Activated CD4-positive, alpha-beta T cell treated with anti-CD3 and anti-CD28 coated beads, Interleukin-2, amount 50 U/mL, for 4 hours (primary cell): Measurements from ENCODE around the gene BCR.

Source experiments
- DNase-seq, 2 experiments: peaks; one replicate each; pipeline ENCODE4 v3.0.0-alpha.2; 2020

The BCR gene

DNA sequence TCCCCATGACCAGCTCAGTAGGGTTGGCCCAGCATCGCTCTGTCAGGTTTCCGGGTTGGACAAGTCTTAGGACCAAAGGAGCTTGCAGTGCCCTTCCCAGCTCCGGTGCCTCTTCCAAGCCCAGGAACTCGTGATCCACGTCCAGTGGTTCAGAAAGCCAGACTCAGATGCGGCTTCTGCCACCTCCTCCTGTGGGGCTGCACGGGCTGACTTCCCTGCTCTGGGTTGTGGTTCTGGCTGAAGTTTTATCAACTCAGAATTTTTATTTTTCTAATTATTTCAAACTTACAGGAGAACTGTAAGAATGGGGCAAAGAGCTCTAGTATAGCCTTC is 85.0 kb downstream of the BCR start:
- no peak for DNase-seq

DNA sequence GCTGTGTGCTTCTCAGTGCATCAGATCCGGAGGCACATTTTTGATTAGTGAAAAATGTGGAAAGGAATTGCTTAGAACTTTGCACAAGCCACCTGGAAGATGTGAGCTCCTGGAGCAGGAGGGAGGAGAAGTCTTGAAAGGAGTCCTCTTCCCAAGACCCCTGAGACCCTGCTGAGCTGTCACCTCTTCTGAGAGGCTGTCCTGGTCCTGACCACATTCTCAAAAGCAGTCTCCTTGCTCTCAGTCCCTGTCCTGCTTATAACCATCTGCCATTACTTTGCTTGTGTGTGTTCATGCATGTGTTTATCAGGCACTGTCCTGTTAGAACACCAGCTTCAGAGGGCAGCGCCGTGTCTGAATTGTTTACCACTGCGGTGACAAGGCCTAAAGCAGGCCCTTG is 86.5 kb downstream of the BCR start:
- DNase-seq, result no peak

DNA sequence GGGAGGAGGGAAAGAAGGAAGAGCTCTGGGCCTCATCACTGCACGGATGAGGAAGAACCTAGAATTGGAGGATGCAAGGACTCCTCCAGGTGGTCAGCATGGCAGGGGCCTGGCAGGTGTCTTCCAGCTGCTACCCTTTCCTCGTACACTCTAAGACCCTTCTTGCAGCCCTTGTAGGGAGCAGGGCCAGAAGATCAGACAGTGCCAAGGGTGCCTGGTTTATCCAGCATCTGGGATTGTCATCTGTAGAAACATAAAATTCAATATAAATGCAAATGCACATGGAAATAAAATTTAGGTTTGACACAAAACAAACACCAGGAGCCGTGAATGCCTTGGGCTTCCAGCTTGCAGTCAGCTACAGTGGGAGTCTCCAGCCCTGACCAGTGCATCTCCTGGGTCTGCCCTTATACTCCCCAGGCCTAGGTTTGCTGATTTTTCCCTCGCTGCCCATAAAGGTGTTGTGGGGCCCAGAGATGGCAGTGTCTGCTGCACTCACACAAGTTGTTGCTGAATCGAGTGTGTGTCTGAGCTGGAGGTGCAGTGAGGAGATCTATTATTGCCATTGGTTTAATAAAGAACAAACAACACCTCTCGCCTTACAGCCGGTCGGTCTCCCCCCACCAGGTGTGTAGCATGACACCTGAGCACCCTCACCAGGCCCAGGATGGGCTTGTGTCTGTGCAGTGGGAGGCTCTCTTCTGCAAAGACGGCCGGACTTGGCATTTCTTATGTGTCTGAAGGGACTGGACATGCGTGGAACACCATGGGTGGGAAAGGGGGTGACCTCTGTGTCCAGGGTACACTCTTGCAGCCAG is 87.1 kb downstream of the BCR start:
- no peak for DNase-seq

DNA sequence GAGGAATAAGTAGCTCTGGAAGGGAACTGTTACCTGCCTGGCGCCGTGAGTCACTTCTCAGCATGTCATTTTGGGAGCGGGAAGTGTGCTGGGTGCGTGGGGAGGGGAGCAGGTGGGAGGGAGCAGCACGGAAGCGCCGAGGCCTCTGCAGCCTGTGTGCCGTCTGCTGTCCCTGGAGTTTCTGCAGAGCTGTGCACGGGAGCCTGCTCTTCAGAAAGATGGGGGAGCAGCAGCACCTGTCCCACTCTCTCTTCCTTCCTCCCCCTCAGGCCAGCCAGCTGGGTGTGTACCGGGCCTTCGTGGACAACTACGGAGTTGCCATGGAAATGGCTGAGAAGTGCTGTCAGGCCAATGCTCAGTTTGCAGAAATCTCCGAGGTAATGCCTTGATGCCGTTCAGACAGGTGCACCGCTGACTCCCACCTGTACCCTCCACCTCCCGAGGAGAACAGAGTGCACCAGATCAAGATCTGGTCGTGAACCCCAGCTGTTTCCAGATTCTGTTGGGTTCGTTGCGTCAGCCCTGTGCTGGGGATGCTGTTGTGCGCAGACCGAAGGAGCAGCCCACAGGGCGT is 87.9 kb downstream of the BCR start:
- DNase-seq, result no peak

DNA sequence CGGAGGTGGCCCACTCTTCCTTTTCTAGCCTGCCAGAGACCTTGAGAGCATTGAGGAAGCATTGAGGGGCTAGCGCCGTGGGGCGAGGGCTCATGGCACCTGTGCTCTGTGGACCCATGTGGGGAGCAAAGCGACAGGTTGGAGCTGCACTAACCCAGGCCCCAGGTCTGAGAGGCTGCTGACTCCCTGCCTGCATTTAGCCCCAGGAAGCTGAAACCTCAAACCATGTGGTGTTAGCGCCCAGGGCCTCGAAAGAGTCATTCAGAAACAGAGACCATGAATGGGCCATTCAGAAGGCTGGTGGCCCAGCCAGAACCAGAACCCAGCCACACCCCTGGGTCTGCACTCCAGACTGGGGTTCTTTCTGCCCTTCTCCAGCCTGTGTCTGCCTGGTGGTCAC is 88.6 kb downstream of the BCR start:
- no peak for DNase-seq

DNA sequence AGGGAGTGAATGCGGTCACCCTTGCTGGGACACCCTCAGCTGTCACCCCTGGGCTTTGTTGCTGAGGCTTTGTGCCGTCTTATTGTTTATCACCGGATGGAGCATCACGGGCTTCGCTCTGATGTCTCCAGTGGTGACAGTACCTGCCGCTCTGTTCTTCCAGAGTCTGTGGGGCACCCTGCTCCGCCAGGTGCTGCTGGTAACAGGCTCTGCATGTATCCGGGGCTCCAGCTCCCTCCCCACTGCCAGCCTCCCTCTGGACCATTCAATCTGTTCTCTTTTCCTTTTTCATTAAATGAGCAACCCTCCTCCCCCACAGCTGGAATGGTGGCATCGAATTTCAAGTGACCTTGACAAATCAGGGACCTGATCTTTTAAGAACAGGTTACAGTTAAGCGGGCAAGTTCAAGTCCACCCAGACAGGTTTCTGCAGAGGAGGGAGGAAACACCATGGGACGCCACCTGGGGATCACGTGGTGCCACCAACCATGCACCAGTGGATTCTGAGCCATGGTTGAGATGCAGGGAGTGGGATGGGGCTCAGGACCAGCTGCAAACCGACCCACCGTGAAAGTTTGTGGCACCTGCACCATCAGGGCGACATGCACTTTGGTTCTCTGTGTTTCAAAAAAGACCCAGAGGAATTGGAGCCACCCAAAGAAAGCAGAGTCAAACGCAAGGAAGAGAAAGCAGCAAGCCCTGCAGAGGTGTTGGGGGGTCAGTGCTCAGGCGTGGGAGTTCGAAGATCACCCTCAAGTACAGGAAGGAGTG is 89.3 kb downstream of the BCR start:
- no peak for DNase-seq

DNA sequence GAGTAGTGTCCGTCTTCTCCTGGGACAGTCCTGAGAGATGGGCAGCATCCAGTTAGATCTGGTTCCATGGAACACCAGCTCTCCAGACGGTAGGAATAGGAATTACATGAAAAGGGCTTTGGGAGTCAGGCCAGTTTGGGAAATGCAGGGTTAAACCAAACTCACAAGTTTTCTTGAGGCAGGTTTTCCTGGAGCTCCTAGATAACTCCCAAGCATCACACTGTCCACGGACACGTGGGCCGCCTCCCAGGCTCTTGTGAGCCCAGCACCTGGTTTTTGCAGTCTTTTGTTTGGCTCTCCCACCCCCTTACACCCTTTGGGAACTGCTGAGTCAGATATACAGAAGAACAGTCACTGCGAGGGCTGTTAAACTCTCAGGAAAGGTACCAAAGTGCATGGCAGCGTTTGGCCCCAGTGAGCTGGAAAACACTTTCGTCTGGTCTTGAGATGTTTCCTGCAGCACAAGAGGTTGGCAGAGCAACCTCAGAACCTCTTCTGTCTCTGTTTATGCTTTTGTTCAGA is 90.0 kb downstream of the BCR start:
- DNase-seq, result no peak

DNA sequence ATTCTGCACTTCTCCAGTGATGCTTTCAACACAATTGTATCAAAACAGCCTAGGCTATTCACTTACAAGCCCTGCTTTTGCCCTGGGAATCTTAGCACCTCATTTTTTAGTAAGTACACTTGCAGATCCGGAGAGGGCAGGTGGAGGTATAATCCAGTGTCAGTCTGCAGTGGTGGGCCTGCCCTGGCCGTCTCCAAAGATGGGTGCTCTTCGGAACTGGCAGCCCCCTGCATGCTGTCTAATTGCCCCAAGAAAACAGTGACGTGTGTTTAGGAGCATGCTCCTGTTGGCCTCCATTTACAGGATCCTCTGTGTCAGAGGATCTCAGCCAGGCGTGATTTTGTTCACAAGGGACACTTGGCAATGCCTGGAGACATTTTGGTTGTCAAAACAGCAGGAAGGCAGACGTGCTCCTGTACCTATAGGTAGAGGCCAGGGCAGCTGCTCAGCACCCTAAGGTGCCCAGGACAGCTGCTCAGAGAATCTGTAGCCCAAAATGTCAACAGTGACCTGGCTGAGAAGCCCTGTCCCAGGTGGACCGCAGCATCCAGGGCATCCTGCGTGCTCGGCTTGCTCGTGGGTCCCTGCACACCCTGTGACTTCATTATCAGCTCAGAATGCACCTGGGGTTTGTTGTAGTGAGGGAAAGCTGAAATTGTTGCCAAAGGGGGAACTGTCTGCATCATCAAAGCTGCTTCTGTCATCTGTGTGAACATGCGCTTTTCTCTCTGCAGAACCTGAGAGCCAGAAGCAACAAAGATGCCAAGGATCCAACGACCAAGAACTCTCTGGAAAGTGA is 90.7 kb downstream of the BCR start:
- DNase-seq, result no peak

DNA sequence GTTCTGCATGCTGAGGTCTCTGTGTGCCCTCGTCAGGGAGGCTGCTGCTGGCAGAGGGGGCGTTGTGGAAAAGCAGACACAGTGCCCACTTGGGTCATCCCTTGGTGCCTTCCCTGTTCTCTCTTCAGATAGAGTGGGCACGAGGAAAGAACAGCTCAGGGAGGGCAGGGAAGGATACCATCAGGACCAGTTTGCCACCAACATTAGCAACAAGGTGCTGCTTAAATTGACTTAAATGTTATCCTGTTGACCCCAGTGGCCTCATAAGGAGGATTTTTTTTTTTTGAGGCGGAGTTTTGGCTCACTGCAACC is 91.2 kb downstream of the BCR start:
- no peak for DNase-seq

DNA sequence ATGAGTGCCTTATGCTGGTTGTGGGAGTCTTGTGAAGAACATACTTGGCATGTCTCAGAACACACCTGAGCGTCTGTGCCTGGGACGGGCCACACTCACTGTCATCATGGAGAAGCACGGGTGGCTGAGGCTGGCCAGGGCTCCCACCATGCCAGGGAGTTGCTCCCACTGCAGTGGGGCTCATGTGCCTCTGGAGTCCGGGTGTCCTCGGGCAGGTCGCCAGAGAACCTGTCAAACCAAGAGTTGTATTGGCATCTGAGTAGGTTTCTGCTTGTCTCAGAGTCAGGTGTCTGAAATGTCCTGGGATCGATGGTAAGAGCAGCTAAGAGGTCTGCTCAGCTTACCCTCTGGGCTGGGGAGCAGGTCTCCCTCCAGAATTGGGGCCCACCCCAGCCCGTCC is 92.1 kb downstream of the BCR start:
- no peak for DNase-seq

DNA sequence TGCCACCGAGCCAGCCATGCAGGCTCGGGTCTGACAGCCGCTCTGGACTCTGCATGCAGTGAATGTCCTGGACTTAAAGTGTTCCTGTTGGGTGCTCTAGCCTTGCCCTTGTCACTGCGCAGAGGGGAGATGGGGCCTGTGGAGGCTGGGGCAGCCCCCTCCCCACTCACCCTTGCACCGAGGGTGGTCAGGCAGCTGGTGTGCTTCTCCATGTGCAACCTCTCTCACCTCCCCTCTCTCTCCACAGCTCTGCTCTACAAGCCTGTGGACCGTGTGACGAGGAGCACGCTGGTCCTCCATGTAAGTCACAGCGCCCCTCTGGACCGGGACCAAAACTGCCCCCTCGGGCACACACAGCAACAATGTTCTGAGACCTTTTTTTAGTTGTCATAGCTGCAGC is 92.5 kb downstream of the BCR start:
- no peak for DNase-seq

DNA sequence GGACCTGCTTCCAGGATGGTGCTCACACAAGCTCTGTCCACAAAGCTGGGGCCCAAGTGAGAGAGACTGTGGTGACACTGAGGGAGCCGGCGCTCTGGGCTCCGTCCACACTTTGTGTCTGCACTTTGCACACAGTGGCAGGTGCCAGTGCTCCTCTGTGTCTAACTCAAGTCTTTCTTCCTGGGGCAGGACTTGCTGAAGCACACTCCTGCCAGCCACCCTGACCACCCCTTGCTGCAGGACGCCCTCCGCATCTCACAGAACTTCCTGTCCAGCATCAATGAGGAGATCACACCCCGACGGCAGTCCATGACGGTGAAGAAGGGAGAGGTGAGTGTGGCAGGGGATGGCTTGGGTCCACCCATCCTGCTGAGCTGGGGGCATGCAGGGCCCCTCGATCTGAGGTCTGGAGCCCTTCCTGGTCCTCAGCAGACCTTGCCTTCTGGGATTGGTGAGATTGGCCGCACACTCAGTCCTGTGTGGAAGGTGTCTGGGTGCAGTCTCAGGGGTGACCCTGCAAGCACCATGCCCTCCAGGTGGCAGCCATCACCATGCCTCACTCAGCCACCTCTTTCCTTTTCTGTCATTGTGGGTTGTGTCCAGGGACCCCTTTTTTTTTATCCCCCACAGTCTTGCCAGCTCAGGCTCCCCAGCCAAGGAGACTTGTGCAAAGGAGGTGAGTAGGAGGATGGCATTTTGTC is 93.3 kb downstream of the BCR start:
- DNase-seq, result no peak

DNA sequence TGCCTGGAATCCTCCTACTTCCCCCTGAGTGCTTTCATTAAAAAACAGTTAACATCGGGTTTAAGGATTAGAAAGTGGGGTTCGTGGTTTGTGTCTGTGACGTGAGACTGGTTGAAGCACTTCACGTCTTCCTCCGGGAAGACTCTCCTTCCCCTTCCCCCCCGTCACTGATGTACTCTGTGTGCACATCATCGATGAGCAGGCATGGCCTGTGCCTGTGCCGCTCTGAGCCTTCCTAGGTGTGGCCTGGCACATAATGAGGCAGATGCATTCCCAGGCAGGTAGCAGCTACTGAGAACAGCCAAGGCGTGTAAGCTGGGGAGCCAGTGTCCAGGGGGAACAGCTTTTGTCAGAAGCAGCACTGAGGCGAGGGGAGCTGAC is 93.8 kb downstream of the BCR start:
- no peak for DNase-seq

DNA sequence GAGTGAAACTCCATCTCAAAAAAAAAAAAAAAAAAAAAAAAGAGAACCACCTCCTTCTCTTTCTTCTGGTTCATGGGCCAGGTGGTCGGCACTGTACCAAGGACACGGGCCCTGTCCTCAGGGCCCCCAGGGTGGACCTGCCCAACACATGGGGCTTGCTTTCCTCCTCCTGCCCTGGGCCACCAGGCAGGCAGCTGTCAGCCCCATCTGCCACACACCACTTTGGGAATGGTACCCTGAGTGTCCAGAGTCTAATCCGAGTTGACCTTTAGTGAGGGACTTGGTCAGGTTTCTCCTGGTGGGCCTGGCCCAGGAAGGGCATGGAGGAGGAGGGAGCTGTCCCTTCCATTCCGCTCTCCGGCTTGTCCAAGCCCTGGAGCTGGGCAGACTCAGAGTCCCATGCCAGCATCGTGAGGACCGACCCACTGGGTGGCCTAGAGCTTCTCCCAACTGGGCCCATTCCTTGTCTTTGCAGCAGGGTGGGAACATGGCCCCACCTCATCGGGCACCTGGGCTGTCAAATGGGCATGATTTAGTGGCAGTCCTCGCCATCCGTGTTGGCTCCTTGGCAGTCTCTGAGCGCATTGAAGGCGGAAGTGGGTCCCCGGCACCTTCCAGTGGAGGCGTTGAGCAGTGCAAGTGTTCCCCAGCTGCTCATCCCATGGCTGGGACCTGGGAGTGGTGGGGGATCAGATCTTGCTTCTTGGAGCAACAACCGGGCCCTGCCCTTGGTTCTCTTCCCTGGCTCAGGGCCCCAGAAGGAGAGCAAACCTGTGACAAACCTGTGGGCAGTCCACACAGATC is 94.8 kb downstream of the BCR start:
- DNase-seq, result no peak

DNA sequence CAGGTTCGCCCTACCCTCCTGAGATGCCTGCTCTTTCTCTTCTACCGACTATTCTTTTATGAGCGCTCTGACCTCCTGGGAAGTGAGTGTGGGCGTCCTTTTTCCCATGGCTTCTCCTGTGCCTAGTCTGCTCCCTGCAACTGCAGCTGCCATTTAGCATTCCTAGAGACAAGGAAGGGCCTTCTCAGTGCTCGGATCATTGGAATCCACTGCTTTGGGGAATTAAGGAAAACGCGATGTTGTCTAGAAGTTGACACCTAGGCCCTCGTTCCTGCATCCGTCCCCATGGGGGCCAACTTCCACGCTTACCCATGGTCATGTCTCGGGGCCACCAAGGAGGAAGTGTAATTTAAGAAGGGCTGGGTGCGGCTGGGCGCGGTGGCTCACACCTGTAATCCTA is 95.4 kb downstream of the BCR start:
- no peak for DNase-seq

DNA sequence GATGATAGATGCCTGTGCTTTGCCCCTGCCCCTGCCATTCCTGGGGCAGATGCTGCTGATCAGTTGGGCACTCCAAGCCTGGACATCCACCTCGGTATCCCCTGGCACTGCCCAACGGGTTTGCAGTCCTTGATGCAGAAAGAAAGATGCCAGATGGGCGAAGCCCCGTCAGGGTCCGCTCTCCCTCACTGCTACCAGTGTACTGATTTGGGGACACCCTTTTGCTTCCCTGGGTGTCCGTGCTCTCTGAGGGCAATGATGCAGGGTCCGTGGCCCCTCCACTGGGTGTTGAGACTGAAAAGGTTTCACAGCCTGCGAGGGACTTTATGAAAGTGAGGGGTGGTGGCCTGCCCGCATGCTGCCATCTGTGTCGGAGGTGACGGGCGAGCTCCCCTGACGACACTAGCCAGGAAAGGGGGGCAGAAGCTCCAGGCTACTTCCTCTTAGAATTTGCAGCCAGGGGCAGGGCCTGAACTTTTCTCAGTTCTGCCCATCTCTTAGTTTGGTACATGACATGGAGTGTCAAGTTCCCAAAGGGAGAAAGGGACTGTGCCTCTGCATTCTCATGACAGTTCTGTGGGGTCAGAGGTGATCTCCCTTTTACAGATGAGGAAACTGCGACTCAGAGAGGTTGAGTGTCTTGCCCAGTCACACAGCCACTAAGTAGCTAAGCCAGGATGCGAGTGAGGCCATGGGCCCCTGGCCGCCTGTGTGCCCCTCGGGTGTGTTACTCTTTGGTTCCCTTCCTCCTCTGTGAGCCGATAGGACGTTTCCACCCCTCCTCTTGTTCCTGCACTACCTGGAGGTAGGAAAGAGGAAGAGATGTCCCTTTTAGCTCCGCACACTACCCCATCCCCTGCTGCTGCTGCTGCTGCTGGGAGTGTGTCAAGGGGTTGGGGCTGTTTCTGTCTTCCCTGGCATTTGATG is 96.6 kb downstream of the BCR start:
- no peak for DNase-seq

DNA sequence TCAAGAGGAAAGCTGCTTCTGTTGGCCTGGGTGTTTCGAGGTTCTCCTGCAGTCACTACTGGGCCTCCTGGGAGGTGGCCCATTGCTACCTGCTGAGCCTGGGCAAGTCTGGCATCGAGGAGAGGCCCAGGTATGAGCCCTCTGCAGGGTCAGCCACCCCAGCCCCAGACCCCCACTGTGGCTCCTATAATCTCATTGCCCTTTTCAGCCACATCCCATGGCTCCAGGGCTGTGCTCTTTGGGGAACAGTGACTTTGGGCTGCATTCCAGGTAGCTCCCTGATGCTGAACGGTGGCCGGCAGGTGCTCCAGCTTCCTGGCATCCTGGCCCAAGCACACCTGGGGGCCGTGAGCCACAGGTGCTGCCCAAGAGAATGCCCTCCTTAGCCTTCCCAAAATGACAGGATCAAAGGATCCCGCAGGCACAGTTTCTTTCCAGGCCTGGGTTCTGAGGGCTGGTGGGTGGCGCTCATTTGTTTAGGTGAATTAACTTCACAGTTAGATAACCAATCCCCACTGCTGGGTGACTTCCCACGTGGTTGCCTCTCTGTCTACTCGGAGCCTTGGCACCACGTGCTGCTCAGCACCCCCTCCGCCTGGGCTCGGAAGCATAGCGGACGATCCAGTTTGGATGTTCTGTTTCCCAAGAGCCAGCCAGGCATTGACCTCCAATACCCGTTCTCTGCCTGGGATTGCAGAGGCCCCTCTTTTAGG is 97.4 kb downstream of the BCR start:
- no peak for DNase-seq

DNA sequence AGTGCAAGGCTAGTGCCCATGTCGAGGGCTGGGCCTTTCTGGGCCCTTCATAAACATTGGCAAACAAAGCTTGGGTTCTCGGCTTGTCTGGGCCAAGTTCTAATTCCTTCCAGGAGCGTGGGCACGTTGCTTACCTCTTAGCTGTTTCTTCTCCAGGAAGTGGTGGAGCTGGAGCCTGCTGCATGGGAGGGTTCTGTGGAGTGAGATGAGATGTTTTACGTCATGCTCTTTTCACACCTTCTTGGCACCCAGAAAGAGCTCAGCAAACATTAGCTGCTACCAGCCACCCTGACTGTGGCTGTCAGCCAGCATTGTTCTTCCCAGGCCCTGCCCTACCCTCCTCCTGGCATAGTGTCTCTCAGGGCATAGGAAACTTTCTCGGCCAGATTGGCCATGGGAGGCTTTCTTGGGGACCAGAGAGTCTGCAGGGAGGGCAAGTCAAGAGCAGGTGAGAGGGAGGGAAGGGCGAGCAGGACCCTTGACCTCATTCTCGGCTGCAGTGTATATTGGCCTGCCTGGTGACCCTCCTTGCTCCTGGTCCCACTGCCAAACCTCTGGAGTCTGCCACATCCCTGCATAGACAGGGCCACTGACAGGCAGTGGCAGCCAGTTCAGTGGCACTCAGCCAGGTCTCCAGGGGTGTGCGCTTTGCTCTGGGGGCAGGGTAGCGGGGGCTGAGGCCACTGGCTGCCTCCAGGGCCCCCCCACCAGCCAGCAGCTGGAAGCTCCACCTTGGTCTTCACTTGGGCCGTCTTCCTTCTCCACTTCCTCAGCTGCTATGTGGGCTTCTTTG is 98.8 kb downstream of the BCR start:
- no peak for DNase-seq

DNA sequence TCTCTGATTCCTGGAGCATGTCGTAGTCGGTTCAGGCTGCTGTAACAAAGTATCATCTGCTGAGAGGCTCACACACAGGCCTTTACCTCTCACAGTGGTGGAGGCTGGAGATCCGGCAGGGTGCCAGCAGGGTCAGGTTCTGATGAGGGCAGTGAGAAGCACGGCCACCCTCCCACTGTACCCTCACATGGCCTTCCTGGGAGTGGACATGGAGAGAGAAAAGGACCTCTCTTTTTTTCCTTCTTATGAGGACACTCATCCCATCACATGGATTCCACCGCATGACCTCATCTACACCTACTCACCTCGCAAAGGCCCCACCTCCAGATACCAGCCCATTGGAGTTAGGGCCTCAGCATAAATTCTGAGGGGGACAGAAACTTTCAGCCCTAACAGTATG is 99.5 kb downstream of the BCR start:
- no peak for DNase-seq
